Naive thymus-derived CD4-positive, alpha-beta T cell (primary cell): ENCODE results near the gene CTDSP2. TPM values are rescaled to one million over a fixed set of nuclear protein-coding genes. Genes with fewer than 3 reads are reported as not detected.

Experiments
- ATAC-seq: fragments of 150-1000 bp; cut with Tn5 transposase; 2 replicates; pipeline ENCODE4 v1.10.0; 2021; ENCODE audit warnings: mild to moderate bottlenecking, moderate library complexity
- CTCF ChIA-PET: fragments of 350-600 bp; sonication (Branson Sonifier 250); formaldehyde crosslinking; loops from one replicate; lab custom pipeline; 2021; ENCODE audit warnings: antibody characterized with exemption; lab: Charles Lee
- POLR2A ChIA-PET: fragments of 350-600 bp; sonication (Branson Sonifier 250); formaldehyde crosslinking; loops from one replicate; lab custom pipeline; 2021; ENCODE audit warnings: antibody characterized with exemption, inconsistent platforms; lab: Charles Lee
- DNase-seq, 9 donors: peaks; one replicate each; pipeline versions ENCODE4 v3.0.0 to v3.0.0-alpha.2; 2020 to 2022; ENCODE audit warnings: mixed read lengths in 1 of 9
- H3K27ac ChIP-seq: one replicate; pipeline ENCODE4 v1.7.0; 2013; ENCODE audit warnings: mild to moderate bottlenecking, low read depth, low read length, moderate library complexity
- H3K27me3 ChIP-seq, 2 donors: one replicate each; pipeline ENCODE4 v1.7.0; 2013; ENCODE audit warnings: low read length in 2 of 2, mild to moderate bottlenecking in 2 of 2, moderate library complexity in 2 of 2; ENCODE audit not compliant: control insufficient read depth in 2 of 2, insufficient read depth in 2 of 2
- H3K36me3 ChIP-seq, 3 experiments: 1 replicate in 2 of 3; 2 replicates in 1 of 3; pipeline ENCODE4 v1.7.0; 2013; ENCODE audit warnings: low read length in 3 of 3, mild to moderate bottlenecking in 3 of 3, moderate library complexity in 1 of 3; ENCODE audit not compliant: insufficient read depth in 3 of 3, control insufficient read depth in 2 of 3
- H3K4me1 ChIP-seq, 2 donors: one replicate each; pipeline ENCODE4 v1.7.0; 2013; ENCODE audit warnings: low read length in 2 of 2, mild to moderate bottlenecking in 2 of 2, moderate library complexity in 1 of 2; ENCODE audit not compliant: control insufficient read depth in 2 of 2, insufficient read depth in 2 of 2
- H3K4me3 ChIP-seq: 2 replicates; pipeline ENCODE4 v1.7.0; 2013; ENCODE audit warnings: mild to moderate bottlenecking, low read length
- H3K9me3 ChIP-seq, 3 experiments: 1 replicate in 2 of 3; 2 replicates in 1 of 3; pipeline ENCODE4 v1.7.0; 2013; ENCODE audit warnings: low read length in 3 of 3; ENCODE audit not compliant: control insufficient read depth in 2 of 3
- H3K27ac Mint-ChIP-seq, 9 donors: one replicate each; pipeline ENCODE4 v1.8.0; 2020 to 2022; ENCODE audit warnings: mixed read lengths in 9 of 9, mild to moderate bottlenecking in 8 of 9, moderate library complexity in 5 of 9, inconsistent platforms in 2 of 9
- H3K27me3 Mint-ChIP-seq, 5 donors: one replicate each; pipeline ENCODE4 v1.8.0; 2021 to 2022; ENCODE audit warnings: mixed read lengths in 5 of 5, mild to moderate bottlenecking in 1 of 5
- H3K36me3 Mint-ChIP-seq, 5 donors: one replicate each; pipeline ENCODE4 v1.8.0; 2020 to 2022; ENCODE audit warnings: mixed read lengths in 5 of 5, mild to moderate bottlenecking in 3 of 5, inconsistent platforms in 1 of 5
- H3K4me1 Mint-ChIP-seq, 7 donors: one replicate each; pipeline ENCODE4 v1.8.0; 2020 to 2022; ENCODE audit warnings: mixed read lengths in 7 of 7, mild to moderate bottlenecking in 3 of 7, inconsistent platforms in 1 of 7
- H3K4me3 Mint-ChIP-seq, 10 donors: one replicate each; pipeline ENCODE4 v1.8.0; 2020 to 2022; ENCODE audit warnings: mild to moderate bottlenecking in 10 of 10, mixed read lengths in 10 of 10, moderate library complexity in 6 of 10, inconsistent platforms in 2 of 10
- H3K9me3 Mint-ChIP-seq, 11 donors: one replicate each; pipeline ENCODE4 v1.8.0; 2020 to 2022; ENCODE audit warnings: mixed read lengths in 11 of 11, mild to moderate bottlenecking in 4 of 11, inconsistent platforms in 1 of 11, moderate library complexity in 1 of 11
- intact Hi-C, 2 donors: fragments of 100-400 bp; cut with micrococcal nuclease; formaldehyde crosslinking; loops; one replicate each; pipeline ENCODE4 v1.15.1; 2023
- polyA plus RNA-seq, 2 donors: library from polyadenylated mRNA; unstranded; fragments of 300-500 nt; fragmentation: Illumina TruSeq; gene quantifications; one replicate each; pipeline ENCODE4 v1.2.3, GENCODE V29; 2021
- total RNA-seq, 6 experiments: library from RNA in 5 of 6; stranded (reverse) in 5 of 6; gene quantifications; 1 replicate in 5 of 6; 2 replicates in 1 of 6; pipeline ENCODE4 v1.2.3 and lab custom pipeline; 2021 to 2026

CTDSP2 gene
- total and polyA plus RNA-seq, 7 experiments from 2014 or later, result 86.9 to 295 (median 130) TPM

- Mint-ChIP-seq H3K27ac (peak overlapping the region; percentile 95 to 100 (median 99)), H3K36me3 (peaks cover 3 to 15% (median 10%) of the 10 kb centered on the region in 5 donors), H3K27me3 (no peaks in the 10 kb centered on the region), H3K4me1 (peaks cover 23 to 64% (median 48%) of the 10 kb centered on the region in 7 donors), H3K4me3 (peak overlapping the region; percentile 96 to 100 (median 99)), H3K9me3 (peaks cover 0 to 8% (median 0%) of the 10 kb centered on the region in 11 donors)
- H3K27ac ChIP-seq, result peak overlapping the region; percentile 52
- H3K4me3 ChIP-seq, result peak overlapping the region; percentile 97
- H3K4me1 ChIP-seq, result peaks cover 36 to 40% of the 10 kb centered on the region in 2 donors
- peaks cover 7 to 25% (median 17%) of the 10 kb centered on the region in 3 experiments for H3K36me3 ChIP-seq
- CTCF ChIA-PET, result interaction anchor here (0.7 to 2.8 kb wide), 13 partner anchors 10 to 196 kb away, joined by 3 to 10 read pairs (median 4); partner anchors contain the start of genes EEF1AKMT3 and METTL1
- no peaks in the 10 kb centered on the region for H3K9me3 ChIP-seq
- ATAC-seq, result no peak
- no peak for DNase-seq
- intact Hi-C loops, result loop anchor here (1.0 to 2.0 kb wide), 7 partner anchors 10 to 123 kb away; partner anchors contain the start of genes CDK4 (in 2 of the 2), EEF1AKMT3 (in 2 of the 2), METTL1 (in 2 of the 2) and CTDSP2 (in 1 of the 2)
- POLR2A ChIA-PET, result interaction anchor here (1.0 to 2.6 kb wide), 6 partner anchors 18 to 115 kb away, joined by 4 to 8 read pairs (median 7); no protein-coding TSS in a partner anchor
- no peaks in the 10 kb centered on the region for H3K27me3 ChIP-seq
Measured at GRCh38 chr12:57782243-57782607, 64.3 kb downstream of the CTDSP2 start.

- Histone ChIP-seq H3K9me3 (no peaks in the 10 kb centered on the region), H3K27ac (peak overlapping the region; percentile 52), H3K36me3 (peaks cover 3 to 20% (median 14%) of the 10 kb centered on the region in 3 experiments), H3K27me3 (no peaks in the 10 kb centered on the region), H3K4me3 (peak overlapping the region; percentile 97), H3K4me1 (peaks cover 36 to 40% of the 10 kb centered on the region in 2 donors)
- no peak for DNase-seq
- peak overlapping the region; percentile 38 to 100 (median 98) for H3K4me3 Mint-ChIP-seq
- ATAC-seq, result no peak
- peaks cover 0 to 15% (median 9%) of the 10 kb centered on the region in 5 donors for H3K36me3 Mint-ChIP-seq
- CTCF ChIA-PET, result interaction anchor here (0.6 to 2.8 kb wide), 15 partner anchors 9 to 196 kb away, joined by 3 to 10 read pairs (median 5); partner anchors contain the start of genes EEF1AKMT3 and METTL1
- peaks cover 0 to 8% (median 0%) of the 10 kb centered on the region in 11 donors for H3K9me3 Mint-ChIP-seq
- intact Hi-C loops, result loop anchor here (1.0 to 2.0 kb wide), 7 partner anchors 10 to 124 kb away; partner anchors contain the start of genes CDK4 (in 2 of the 2), EEF1AKMT3 (in 2 of the 2), METTL1 (in 2 of the 2) and CTDSP2 (in 1 of the 2)
- POLR2A ChIA-PET, result interaction anchor here (0.7 to 2.6 kb wide), 10 partner anchors 10 to 149 kb away, joined by 3 to 8 read pairs (median 4); partner anchors contain the start of genes B4GALNT1, CYP27B1, EEF1AKMT3 and METTL1
- no peaks in the 10 kb centered on the region for H3K27me3 Mint-ChIP-seq
- peak overlapping the region; percentile 78 to 100 (median 99) for H3K27ac Mint-ChIP-seq
- H3K4me1 Mint-ChIP-seq, result peaks cover 23 to 61% (median 48%) of the 10 kb centered on the region in 7 donors
Measured at GRCh38 chr12:57781801-57782200, 64.7 kb downstream of the CTDSP2 start.

DNA sequence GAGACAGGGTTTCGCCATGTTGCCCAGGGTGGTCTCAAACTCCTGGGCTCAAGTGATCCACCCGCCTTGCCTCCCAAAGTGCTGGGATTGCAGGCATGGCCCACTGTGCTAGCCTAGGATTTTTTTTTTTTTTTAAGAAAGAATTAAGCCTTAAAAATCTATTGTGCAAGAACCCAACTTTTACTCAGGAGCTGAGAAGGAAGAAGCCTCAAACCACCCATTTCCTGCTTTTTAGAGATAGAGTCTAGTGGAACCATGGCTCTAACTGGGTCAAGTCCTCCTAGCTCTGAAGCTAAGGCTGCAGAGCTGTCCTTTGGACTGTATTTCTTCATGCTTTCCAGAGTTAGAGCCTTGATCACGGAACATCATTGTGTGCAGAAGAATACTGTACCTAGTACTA lies 65.3 kb downstream of the CTDSP2 start:
- no peaks in the 10 kb centered on the region for H3K27me3 ChIP-seq
- DNase-seq (peak in 2 of 9 donors; percentile 12 to 25), ATAC-seq (no peak)
- peaks cover 0 to 8% (median 0%) of the 10 kb centered on the region in 11 donors for H3K9me3 Mint-ChIP-seq
- H3K4me1 ChIP-seq, result peaks cover 36 to 40% of the 10 kb centered on the region in 2 donors
- H3K27me3 Mint-ChIP-seq, result no peaks in the 10 kb centered on the region
- no peaks in the 10 kb centered on the region for H3K9me3 ChIP-seq
- intact Hi-C loops, result no loop called here
- peak overlapping the region; percentile 19 for H3K4me3 ChIP-seq
- H3K36me3 ChIP-seq, result peaks cover 0 to 15% (median 9%) of the 10 kb centered on the region in 3 experiments
- H3K27ac Mint-ChIP-seq, result peak overlapping the region; percentile 78 to 100 (median 99)
- H3K4me3 Mint-ChIP-seq, result peak overlapping the region; percentile 7 to 100 (median 98)
- POLR2A ChIA-PET, result interaction anchor here (0.7 to 2.6 kb wide), 10 partner anchors 9 to 149 kb away, joined by 3 to 8 read pairs (median 4); partner anchors contain the start of genes B4GALNT1, CYP27B1, EEF1AKMT3 and METTL1
- CTCF ChIA-PET, result interaction anchor here (0.6 to 2.8 kb wide), 15 partner anchors 9 to 124 kb away, joined by 3 to 10 read pairs (median 5); partner anchors contain the start of genes EEF1AKMT3 and METTL1
- peaks cover 0 to 11% (median 5%) of the 10 kb centered on the region in 5 donors for H3K36me3 Mint-ChIP-seq
- H3K27ac ChIP-seq, result peak overlapping the region; percentile 52
- peaks cover 25 to 58% (median 46%) of the 10 kb centered on the region in 7 donors for H3K4me1 Mint-ChIP-seq

DNA sequence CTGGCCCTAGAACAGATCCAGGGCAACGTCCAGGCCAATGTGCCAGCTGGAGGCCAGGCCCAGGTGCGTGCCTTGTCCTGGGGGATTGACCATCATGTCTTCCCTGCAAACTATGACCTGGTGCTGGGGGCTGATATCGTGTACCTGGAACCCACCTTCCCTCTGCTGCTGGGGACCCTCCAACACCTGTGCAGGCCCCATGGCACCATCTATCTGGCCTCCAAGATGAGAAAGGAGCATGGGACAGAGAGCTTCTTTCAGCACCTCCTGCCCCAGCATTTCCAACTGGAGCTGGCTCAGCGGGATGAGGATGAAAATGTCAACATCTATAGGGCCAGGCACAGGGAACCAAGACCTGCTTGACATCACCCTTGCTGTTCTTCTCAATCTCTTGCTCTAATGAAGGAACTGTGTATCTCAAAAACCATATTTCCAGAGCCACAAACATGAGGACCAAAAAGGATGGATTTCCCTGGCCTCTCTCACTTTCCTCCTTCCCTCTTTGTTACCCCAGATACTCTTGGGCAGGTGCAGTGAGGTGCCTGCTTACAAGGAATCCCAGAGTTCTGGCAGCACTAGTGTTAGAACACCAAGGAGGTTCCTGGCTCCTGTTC lies 66.1 kb downstream of the CTDSP2 start:
- H3K27me3 ChIP-seq, result no peaks in the 10 kb centered on the region
- Mint-ChIP-seq H3K27me3 (no peaks in the 10 kb centered on the region), H3K36me3 (peaks cover 0 to 16% (median 5%) of the 10 kb centered on the region in 5 donors), H3K27ac (peak overlapping the region; percentile 72 to 100 (median 97)), H3K9me3 (peaks cover 0 to 8% (median 0%) of the 10 kb centered on the region in 11 donors), H3K4me1 (peaks cover 28 to 57% (median 50%) of the 10 kb centered on the region in 7 donors), H3K4me3 (peak overlapping the region in 6 of 10 donors; percentile 4 to 100 (median 62))
- peaks cover 0 to 6% (median under 1%) of the 10 kb centered on the region in 3 experiments for H3K36me3 ChIP-seq
- DNase-seq (no peak), ATAC-seq (no peak)
- H3K27ac ChIP-seq, result peak overlapping the region; percentile 8
- intact Hi-C loops, result no loop called here
- CTCF ChIA-PET, result interaction anchor here (0.6 to 2.4 kb wide), 3 partner anchors 18 to 34 kb away, joined by 4 to 7 read pairs (median 5); no protein-coding TSS in a partner anchor
- H3K9me3 ChIP-seq, result no peaks in the 10 kb centered on the region
- POLR2A ChIA-PET, result interaction anchor here (0.6 to 2.2 kb wide), 3 partner anchors 8 to 59 kb away, joined by 3 to 8 read pairs (median 5); partner anchors contain the start of genes EEF1AKMT3 and METTL1
- H3K4me3 ChIP-seq, result no peak overlapping the region
- peaks cover 36 to 40% of the 10 kb centered on the region in 2 donors for H3K4me1 ChIP-seq

- H3K4me1 ChIP-seq, result peaks cover 36 to 40% of the 10 kb centered on the region in 2 donors
- no peak for DNase-seq
Measured at GRCh38 chr12:57779736-57780135, 66.8 kb downstream of the CTDSP2 start.

More at GRCh38 chr12:57779736-57780135, 66.8 kb downstream of the CTDSP2 start:
- Histone ChIP-seq H3K9me3 (no peaks in the 10 kb centered on the region), H3K36me3 (peaks cover 0 to 5% (median 0%) of the 10 kb centered on the region in 3 experiments), H3K27ac (peak overlapping the region; percentile 8), H3K27me3 (no peaks in the 10 kb centered on the region), H3K4me3 (no peak overlapping the region)
- H3K27ac Mint-ChIP-seq, result peak overlapping the region in 8 of 9 donors; percentile 21 to 99 (median 88)
- peaks cover 28 to 57% (median 50%) of the 10 kb centered on the region in 7 donors for H3K4me1 Mint-ChIP-seq
- ATAC-seq, result no peak
- no peaks in the 10 kb centered on the region for H3K27me3 Mint-ChIP-seq
- intact Hi-C loops, result no loop called here
- POLR2A ChIA-PET, result interaction anchor here (0.8 to 2.1 kb wide), 3 partner anchors 8 to 23 kb away, joined by 3 to 5 read pairs (median 3); partner anchors contain the start of genes EEF1AKMT3 and METTL1
- H3K4me3 Mint-ChIP-seq, result no peak overlapping the region
- peaks cover 0 to 8% (median 0%) of the 10 kb centered on the region in 11 donors for H3K9me3 Mint-ChIP-seq
- CTCF ChIA-PET, result interaction anchor here (0.6 to 2.4 kb wide), 2 partner anchors 23 to 73 kb away, joined by 3 to 7 read pairs; no protein-coding TSS in a partner anchor
- H3K36me3 Mint-ChIP-seq, result peaks cover 0 to 16% (median 5%) of the 10 kb centered on the region in 5 donors
